ENCODE data around the gene PHF2. TPM values are rescaled to one million over a fixed set of nuclear protein-coding genes. Genes with fewer than 3 reads are reported as not detected.

Gene PHF2

GRCh38 chr9:93725382-93725781 is 149.0 kb downstream of the PHF2 start:
- no peak for TF ChIP-seq REST (IDR thresholded peaks at IDR 0.05; ENCODE audit: insufficient replicate concordance, low read depth)
- no peak for TF ChIP-seq POLR2AphosphoS5 (IDR thresholded peaks at IDR 0.05; ENCODE audit: low read depth)
- peak; percentile 57; the same call in 1 of the 2 replicates for TF ChIP-seq SPI1 (IDR thresholded peaks at IDR 0.05; ENCODE audit: borderline replicate concordance, low read depth)
- DNase-seq (ENCODE audit: low read depth in 1 of 2, low spot score in 1 of 2) = no peak

DNA sequence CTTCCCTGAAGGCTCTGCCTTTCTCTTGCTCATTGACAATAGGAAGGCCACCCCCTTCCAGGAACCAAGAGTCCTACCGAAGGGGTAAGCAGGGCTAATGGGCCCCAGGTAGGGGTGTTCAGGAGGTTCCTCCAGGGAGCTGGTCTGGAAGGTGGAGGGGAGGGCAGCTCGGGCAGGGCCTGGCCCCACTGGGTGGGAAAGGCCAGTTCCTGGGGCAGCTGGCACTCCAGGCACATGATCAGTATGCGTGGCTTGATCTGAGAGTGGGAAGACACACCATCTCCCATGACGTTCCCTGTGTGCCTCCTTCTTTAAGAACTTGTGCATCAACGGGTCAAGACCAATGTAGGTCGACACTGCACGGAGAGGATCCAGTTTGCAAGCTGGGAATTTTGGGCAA is 149.8 kb downstream of the PHF2 start:
- H3K27ac ChIP-seq (replicated peaks) = no peak overlapping the region
- TF ChIP-seq POLR2AphosphoS5 (IDR thresholded peaks at IDR 0.05; ENCODE audit: low read depth) (no peak), SPI1 (IDR thresholded peaks at IDR 0.05; ENCODE audit: borderline replicate concordance, low read depth) (no peak), REST (IDR thresholded peaks at IDR 0.05; ENCODE audit: insufficient replicate concordance, low read depth) (no peak), GABPA (IDR thresholded peaks at IDR 0.05; ENCODE audit: low read depth) (no peak)
- TF ChIP-seq, protein P1, sequence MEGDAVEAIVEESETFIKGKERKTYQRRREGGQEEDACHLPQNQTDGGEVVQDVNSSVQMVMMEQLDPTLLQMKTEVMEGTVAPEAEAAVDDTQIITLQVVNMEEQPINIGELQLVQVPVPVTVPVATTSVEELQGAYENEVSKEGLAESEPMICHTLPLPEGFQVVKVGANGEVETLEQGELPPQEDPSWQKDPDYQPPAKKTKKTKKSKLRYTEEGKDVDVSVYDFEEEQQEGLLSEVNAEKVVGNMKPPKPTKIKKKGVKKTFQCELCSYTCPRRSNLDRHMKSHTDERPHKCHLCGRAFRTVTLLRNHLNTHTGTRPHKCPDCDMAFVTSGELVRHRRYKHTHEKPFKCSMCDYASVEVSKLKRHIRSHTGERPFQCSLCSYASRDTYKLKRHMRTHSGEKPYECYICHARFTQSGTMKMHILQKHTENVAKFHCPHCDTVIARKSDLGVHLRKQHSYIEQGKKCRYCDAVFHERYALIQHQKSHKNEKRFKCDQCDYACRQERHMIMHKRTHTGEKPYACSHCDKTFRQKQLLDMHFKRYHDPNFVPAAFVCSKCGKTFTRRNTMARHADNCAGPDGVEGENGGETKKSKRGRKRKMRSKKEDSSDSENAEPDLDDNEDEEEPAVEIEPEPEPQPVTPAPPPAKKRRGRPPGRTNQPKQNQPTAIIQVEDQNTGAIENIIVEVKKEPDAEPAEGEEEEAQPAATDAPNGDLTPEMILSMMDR (IDR thresholded peaks at IDR 0.05; ENCODE audit: insufficient read depth, low read length) = no peak

More at GRCh38 chr9:93725382-93725781, 149.0 kb downstream of the PHF2 start:
- H3K27ac ChIP-seq (replicated peaks) = no peak overlapping the region
- H3K27me3 ChIP-seq (ENCODE audit: insufficient read depth, poor library complexity, severe bottlenecking) = no peaks in the 10 kb centered on the region
- no peak overlapping the region for H3K4me3 ChIP-seq (replicated peaks; ENCODE audit: insufficient read depth, low read length)

More for the DNA sequence above, 149.8 kb downstream of the PHF2 start:
- DNase-seq (ENCODE audit: low read depth in 1 of 2, low spot score in 1 of 2) = no peak
- no peak overlapping the region for H3K4me3 ChIP-seq (replicated peaks; ENCODE audit: insufficient read depth, low read length)
- no peaks in the 10 kb centered on the region for H3K27me3 ChIP-seq (ENCODE audit: insufficient read depth, poor library complexity, severe bottlenecking)

Small RNA genes lying within 50 kb of the gene (microRNA-seq; reads per million reads assigned to microRNA genes)
- not detected for gene MIR548AU
